Glomerular visceral epithelial cell (primary cell): ENCODE data around the gene NOG.

Experiments
- DNase-seq: peaks from one replicate; pipeline ENCODE4 v3.0.0-alpha.2; 2016; ENCODE audit errors: extremely low spot score

The NOG gene

DNA sequence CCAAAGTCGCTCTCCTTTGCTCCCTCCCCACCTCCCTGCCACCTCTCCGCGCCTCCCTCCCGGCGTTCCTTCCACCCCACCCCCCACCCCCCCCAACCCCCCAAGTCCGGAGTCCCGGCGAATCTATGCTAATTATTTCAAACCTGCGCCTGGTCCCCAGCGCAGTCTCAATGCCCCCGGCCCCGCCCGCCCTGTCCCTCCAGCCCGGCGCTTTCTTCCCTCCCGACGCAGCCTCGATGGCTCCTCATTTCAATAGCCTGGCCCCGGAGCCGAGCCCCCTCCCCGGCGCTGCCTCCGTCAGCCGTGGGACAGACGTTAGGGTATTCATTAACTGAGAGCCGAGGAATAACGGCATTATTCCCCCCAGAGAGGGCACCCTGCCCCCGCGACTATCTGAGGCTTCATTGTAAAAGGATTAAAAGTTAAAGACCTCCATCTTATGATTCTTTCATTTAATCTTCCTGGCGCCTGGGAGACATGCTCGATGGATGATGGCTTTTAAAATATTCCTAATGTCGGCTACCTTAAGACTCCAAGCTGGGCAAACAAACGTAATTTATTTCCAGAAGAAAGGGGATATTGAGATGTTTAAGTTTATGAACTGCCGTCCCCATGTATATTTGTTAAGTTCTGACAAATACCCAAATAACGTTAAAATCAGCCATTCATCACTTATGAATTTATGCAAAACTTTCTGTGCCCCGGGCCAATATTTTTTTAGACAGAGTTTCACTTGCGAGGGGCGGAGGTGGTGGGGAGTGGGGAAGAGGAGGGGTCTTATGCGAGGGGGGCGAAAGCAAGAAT lies 3.4 kb downstream of the NOG start:
- peak; percentile 43 for DNase-seq

- DNase-seq = peak; percentile 56
These were observed 4.0 kb downstream of the NOG start for GRCh38 chr17:56597495-56597990.

DNA sequence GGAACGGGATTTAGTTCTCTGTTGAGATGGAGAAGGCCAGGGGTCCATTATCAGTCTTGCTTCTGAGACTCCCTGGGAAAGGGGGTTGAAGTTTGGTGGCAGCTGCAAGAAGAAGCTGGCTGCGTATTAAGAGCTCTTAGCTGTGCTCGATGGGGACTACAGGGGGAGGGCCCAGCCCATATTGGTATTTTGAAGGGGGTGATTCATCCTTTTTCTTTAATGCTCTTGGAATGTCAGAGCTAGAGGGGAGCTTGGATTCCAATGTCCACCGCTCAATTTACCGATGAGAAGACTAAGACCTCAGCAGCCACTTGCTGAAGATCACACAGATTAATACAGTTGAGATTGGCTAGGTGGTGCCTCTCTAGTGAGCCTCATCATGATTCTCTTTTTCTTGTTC lies 5.0 kb downstream of the NOG start:
- DNase-seq = peak; percentile 74

DNA sequence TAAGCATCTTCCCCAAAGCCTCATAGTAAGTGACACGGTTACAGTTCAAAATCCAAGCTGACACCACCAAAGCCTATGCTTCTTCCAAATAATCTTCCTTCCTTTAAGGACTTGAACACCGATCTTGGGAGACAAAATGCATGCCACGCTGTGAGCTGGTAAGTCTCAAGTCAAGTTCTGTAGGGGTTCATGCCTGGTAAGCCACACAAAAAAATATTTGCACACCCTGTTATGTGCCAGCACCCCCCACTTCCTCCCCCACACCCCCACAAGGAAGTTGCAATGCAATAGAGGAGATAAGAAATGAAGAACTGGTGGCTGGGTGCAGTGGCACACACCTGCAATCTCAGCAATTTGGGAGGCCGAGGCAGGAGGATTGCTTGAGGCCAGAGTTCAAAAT lies 5.6 kb downstream of the NOG start:
- DNase-seq = no peak

GRCh38 chr17:56599566-56599965 lies 6.1 kb downstream of the NOG start:
- no peak for DNase-seq

- DNase-seq = no peak
These were observed 6.8 kb downstream of the NOG start for GRCh38 chr17:56600256-56600655.

DNA sequence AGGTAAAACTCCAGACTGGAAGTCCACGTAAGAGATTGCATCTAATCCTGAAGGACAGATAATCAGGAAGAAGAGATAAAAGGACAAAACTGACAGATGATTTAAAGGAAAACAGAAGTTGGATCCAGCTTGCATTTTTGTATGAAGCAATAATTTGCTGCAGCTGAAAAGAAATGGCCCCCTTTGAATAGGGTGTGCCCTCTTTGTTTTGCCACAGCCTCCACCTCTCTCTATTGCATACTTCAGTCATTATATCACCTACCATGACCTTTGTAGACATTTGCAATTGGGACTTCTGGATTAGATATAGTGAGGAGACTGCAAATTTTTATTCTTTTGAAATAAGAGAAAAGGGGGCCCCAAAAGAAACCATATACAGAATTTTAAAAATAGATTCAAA lies 8.1 kb downstream of the NOG start:
- no peak for DNase-seq

DNA sequence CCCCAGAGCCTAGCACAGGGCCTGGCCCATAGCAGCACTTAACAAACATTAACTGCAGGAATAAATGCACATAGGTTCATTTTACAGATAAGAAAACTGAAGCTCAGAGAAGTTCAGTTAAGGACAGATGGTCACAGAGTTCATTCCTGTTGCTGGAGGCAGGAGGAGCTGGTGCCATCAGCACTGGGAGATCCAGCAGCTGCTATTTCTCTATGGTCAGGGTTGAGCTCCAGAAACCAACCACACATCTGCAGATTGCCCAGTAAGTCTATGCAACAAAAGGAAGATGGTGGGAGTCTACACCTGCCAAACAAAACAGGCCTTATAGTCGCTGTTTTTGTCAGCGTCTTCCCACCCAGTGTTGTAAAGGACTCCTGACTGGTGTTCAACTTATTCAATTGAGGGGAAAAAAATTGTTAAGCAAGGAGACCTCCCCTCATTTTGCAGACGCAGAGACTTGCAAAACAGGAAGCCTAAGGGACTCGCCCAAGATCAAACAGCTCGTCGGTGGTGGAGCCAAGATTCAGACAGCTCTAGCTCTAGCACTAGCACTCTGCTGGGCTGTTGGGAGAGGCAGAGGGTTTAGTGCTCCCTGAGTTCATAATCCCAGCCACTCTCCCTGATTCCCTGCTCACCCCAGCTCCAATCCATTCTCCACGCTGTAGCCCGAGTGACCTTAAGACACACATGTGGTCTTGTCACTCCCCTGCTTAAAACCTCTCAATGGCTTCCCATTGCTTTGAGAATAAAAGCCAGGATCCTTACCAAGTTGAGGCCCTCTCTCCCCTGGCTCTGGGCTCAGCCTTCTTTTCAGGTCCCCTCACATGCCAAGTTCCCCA lies 9.0 kb downstream of the NOG start:
- no peak for DNase-seq

DNA sequence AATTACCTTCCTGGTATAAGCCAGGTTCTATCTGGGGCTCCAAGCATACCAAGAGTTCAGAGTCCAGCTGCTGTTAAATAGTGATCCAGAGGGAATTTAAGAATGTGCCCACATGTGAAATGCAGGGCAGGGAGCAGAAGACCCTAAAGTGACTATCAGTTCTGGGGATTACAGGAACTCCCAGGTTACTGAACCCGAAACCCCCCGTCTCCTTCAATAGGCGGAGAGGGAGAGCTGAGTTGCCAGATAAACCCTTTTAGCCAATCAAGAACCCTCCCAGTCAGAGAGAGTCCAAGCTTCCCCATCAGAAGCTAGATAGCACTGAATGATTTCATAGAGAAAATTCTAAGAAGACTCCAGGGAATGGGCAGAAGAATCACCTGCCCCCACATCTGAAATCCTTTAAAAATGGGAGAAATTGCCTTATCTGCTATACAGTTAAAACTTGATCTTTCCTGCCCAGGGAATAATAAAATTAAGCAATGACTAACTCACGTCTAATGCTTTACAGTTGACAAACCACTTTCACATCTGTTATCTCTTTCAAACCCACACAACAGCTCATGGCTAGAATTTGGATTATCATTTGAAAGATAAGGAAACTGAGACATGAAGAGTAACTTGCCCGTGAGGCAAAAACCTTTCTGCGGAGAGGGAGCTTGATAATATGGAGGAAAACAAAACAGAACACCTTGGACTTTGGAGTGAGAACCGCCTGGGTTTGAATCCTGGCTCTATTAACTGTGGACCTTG lies 10.2 kb downstream of the NOG start:
- no peak for DNase-seq

DNA sequence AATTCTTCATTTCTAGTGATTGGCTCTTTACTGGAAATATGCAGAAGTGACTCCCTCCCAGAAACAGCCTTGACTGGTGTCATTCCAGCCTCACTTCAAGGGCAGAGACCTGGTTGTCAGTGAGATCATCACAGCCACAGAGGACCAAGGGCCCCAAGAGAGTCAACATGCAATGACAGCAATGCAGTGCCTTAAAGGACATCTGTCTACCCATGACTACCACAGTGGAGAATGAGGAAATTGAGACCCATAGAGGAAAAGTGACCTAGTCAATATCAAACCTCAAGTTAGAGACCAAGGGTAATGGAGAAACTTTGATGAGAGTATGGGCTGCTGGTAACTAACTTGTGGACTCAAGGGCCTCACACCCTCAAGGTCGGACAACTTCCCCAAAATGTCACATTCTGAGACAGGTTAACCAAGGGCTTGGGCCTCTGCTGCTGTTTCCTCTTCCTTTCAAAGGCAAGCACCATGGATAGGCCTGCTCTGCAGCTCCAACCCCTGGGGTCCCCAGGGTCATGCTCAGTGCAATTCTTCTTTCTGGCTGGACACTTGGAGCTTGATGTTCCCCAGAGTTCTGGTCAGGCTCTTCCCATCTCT lies 11.3 kb downstream of the NOG start:
- no peak for DNase-seq

DNA sequence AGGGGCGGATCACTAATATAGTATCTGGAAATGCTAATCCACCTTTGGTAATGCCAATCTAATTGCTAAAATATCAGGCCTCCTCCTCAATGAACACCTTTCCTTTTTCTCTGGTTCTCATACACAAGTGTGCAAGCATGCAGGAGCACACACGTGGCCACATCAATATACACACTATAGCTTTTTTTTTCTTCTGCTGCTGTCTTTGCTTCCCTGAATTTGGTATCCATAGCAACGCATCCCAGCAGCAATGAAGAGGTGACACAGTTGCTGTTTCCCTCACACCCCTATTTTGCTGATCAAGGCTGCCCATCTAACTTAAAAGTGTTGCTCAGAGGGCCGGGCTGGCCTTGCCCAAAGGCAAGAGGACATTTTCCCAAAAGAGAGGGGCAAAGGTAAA lies 15.4 kb downstream of the NOG start:
- DNase-seq = no peak

- DNase-seq = no peak
These were observed 16.8 kb downstream of the NOG start for GRCh38 chr17:56610321-56610720.

DNA sequence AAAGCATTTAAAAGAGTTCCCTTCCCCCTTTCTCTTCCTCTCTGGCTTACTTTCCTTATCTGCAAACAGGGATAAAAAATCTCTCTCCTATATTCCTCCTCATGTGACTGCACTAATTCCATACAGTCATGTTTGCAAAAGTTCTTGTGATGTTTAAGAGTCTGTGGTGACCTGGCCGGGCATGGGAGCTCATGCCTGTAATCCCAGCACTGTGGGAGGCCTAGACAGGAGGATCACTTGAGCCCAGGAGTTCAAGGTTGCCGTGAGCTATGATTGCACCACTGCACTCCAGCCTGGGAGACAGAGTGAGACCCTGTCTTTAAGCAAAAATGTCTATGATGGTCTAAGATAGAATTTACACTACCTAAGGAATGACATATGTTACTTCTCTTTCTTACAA lies 19.6 kb downstream of the NOG start:
- DNase-seq = no peak

GRCh38 chr17:56614522-56614921 lies 21.0 kb downstream of the NOG start:
- DNase-seq = no peak

- DNase-seq = no peak
These were observed 22.7 kb downstream of the NOG start for GRCh38 chr17:56616239-56616638.

GRCh38 chr17:56623383-56623782 lies 29.9 kb downstream of the NOG start:
- DNase-seq = no peak

GRCh38 chr17:56624309-56624708 lies 30.8 kb downstream of the NOG start:
- DNase-seq = no peak

DNA sequence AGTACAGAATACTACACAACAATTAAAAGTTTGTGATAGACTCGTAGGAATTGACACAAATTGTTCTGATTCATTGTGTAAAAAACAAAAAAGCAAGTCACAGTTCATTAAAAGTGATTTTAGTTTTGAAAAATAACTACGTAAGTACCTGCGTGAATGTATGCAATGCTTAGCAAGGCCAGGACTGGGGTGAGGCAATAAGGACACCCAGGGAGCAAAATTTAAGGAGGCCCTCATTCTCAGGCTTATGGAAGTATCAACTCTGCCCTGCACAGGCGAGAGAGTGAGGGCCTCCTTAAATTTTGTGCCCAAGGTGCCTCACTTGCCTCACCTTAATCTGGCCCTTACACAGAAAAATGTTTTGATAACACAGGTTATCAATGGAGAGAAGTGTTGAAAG lies 31.4 kb downstream of the NOG start:
- no peak for DNase-seq

DNA sequence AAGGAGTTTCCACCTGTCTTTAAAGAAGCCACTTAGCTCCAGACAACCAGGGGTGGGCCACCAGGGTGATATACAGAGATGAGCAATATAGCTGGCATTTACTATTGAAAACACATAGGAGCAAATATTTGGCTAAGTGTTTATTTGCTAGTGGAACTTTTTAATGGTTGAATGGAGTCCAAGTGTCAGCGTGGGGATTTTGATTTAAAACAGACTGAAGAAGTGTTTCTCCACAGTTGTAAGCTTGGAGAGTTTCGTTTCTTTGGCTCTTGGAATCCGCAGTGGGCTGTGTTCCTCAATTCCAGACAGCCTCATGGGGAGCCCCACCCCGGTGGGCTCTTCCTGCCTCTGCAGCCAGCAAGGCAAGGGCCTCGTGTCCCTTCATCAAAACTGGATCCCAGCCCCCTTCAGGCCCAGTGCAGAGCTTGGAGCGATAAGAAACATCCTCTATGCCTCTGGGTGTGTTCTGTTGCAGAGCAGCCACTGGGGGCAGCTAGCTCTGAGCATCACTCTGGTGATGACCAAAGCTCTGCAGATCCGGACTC lies 36.1 kb downstream of the NOG start:
- DNase-seq = peak; percentile 17

DNA sequence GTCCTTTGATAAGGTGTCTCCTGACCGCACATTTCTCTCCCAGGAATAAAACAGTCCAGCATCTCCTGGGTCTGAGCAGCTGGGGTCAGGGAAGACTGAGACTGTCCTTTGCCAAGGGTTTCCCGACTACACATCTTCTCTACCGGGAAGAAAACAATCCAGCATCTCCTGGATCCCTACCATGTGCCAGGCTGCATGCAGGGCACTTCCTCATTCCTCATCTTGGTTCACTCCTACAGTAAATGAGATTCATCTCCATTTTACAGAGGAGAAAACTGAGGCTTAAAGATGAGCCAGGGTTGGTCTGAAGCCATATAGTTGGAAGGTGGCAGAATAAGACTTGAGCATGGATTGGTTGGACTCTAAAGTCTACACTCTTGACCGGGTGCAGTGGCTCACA lies 36.7 kb downstream of the NOG start:
- DNase-seq = no peak

DNA sequence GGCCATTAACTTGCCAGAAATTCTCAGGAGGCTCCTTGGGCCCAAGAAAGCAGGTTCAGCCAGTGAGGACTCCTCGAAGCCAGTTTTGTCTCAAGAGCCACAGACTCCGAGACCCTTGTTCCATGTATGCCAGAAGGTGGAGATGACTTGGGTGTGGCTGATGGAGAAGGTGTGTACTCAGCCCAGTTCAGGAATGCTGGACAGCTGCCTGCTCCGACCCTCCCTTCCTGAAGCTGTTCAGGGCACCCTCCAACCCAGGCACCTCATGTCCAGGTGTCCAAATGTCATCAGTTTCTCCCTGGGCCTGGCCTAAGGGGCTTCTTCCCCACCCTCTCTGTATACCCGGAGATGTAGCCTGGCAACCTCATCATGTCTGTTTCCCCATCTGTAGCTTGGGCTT lies 40.2 kb downstream of the NOG start:
- no peak for DNase-seq

- DNase-seq = no peak
These were observed 42.1 kb downstream of the NOG start for GRCh38 chr17:56635641-56636040.
